Measurements from ENCODE around the gene RAD52. TPM values are rescaled to one million over a fixed set of nuclear protein-coding genes. Genes with fewer than 3 reads are reported as not detected.

The RAD52 gene
- total RNA-seq, 1 experiment from 2014 or later, result 15.3 TPM

DNA sequence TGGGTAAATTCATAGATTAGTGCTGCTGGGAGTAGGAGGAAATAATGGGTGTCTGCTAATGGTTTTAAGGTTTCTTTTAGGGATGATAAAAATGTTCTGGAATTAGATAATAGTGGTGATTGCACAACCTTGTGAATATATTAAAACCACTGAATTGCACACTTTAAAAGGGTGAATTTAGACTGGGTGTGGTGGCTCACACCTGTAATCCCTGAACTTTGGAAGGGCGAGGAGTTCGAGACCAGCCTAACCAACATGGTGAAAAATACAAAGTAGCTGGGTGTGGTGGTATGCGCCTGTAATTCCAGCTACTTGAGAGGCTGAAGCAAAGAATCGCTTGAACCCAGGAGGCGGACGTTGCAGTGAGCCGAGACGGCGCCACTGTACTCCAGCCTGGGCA lies 1.3 kb downstream of the RAD52 start:
- H2BK5ac ChIP-seq (ENCODE audit: insufficient read length, low read length), result no peak overlapping the region
- H3K4me1 ChIP-seq (ENCODE audit: insufficient read depth, low read length), result no peaks in the 10 kb centered on the region; the same call in 1 of the 2 replicates
- H3K18ac ChIP-seq (ENCODE audit: insufficient read length, low read depth, low read length), result no peak overlapping the region
- no peaks in the 10 kb centered on the region for H4K20me1 ChIP-seq (ENCODE audit: control insufficient read depth, insufficient read depth, insufficient read length)
- H3K9ac ChIP-seq (ENCODE audit: extremely low read depth, insufficient read length, low read length), result no peak overlapping the region
- peaks cover 3% of the 10 kb centered on the region; the same call in 1 of the 2 replicates for H3K79me2 ChIP-seq (ENCODE audit: insufficient read depth, low read length)
- H3K27me3 Mint-ChIP-seq (ENCODE audit: low read depth), result no peaks in the 10 kb centered on the region
- H3K27ac ChIP-seq (ENCODE audit: insufficient read length, low read depth, low read length), result no peak overlapping the region
- H3K4me2 ChIP-seq (ENCODE audit: insufficient read depth, insufficient read length, low read length), result peak overlapping the region; percentile 72
- H3K23me2 ChIP-seq (ENCODE audit: insufficient read length, low read depth, low read length, poor library complexity, severe bottlenecking), result no peaks in the 10 kb centered on the region
- H4K5ac ChIP-seq (ENCODE audit: insufficient read length, low read depth, low read length), result no peak overlapping the region
- no peak overlapping the region; a peak in 1 of 7 replicates for H3K27ac Mint-ChIP-seq
- WGBS (ENCODE audit: extremely low coverage, insufficient read length, low lambda C conversion rate), result no CpG with 5 or more reads among the region's 9 CpGs
- no peak overlapping the region for H2BK12ac ChIP-seq (ENCODE audit: insufficient read length, low read depth, low read length)
- H3K4ac ChIP-seq (ENCODE audit: low read depth, low read length), result no peak overlapping the region
- H2BK20ac ChIP-seq (ENCODE audit: low read depth, low read length, poor library complexity, severe bottlenecking), result no peak overlapping the region
- peak overlapping the region; percentile 97 to 99 for H3K4me3 Mint-ChIP-seq
- H3K9me3 Mint-ChIP-seq, result peaks cover 0 to 6% of the 10 kb centered on the region in 2 experiments; a peak in 2 of 5 replicates
- H3K79me1 ChIP-seq (ENCODE audit: insufficient read depth, low read depth, low read length, poor library complexity, severe bottlenecking), result no peaks in the 10 kb centered on the region
- H3T11ph ChIP-seq (ENCODE audit: low read length), result no peak overlapping the region
- no peak overlapping the region for H2AK5ac ChIP-seq (ENCODE audit: insufficient read length, low read length)
- H4K8ac ChIP-seq (replicated peaks; ENCODE audit: insufficient read length, low read depth, low read length), result no peak overlapping the region
- peaks cover 6 to 24% (median 15%) of the 10 kb centered on the region in 3 experiments; a peak in 6 of 7 replicates for H3K36me3 Mint-ChIP-seq (ENCODE audit: insufficient read depth in 1 of 3, low read depth in 3 of 3)
- H3K9me3 ChIP-seq (ENCODE audit: control insufficient read depth, low read depth, low read length), result no peaks in the 10 kb centered on the region
- H3K56ac ChIP-seq (ENCODE audit: insufficient read length, low read depth, low read length), result no peak overlapping the region
- TF ChIP-seq, protein P1, sequence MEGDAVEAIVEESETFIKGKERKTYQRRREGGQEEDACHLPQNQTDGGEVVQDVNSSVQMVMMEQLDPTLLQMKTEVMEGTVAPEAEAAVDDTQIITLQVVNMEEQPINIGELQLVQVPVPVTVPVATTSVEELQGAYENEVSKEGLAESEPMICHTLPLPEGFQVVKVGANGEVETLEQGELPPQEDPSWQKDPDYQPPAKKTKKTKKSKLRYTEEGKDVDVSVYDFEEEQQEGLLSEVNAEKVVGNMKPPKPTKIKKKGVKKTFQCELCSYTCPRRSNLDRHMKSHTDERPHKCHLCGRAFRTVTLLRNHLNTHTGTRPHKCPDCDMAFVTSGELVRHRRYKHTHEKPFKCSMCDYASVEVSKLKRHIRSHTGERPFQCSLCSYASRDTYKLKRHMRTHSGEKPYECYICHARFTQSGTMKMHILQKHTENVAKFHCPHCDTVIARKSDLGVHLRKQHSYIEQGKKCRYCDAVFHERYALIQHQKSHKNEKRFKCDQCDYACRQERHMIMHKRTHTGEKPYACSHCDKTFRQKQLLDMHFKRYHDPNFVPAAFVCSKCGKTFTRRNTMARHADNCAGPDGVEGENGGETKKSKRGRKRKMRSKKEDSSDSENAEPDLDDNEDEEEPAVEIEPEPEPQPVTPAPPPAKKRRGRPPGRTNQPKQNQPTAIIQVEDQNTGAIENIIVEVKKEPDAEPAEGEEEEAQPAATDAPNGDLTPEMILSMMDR (conservative IDR thresholded peaks at IDR 0.05), result no peak
- H2BK120ac ChIP-seq (ENCODE audit: low read depth, low read length, poor library complexity, severe bottlenecking), result no peak overlapping the region
- no peaks in the 10 kb centered on the region for H3K27me3 ChIP-seq (ENCODE audit: insufficient read depth, low read length)
- no peak overlapping the region for H2AFZ ChIP-seq (ENCODE audit: low read length)
- H3K14ac ChIP-seq (ENCODE audit: insufficient read depth, low read length), result no peak overlapping the region
- H3K23ac ChIP-seq (ENCODE audit: insufficient read length, low read depth, low read length), result no peak overlapping the region
- DNase-seq, result no peak
- no peak overlapping the region for H4K91ac ChIP-seq (ENCODE audit: insufficient read length, low read depth, low read length)
- peaks cover 3 to 10% of the 10 kb centered on the region in 2 experiments; a peak in 3 of 4 replicates for H3K4me1 Mint-ChIP-seq
- no peak overlapping the region for H2BK15ac ChIP-seq (ENCODE audit: low read depth, low read length)
